Measurements from ENCODE around the gene VPS13C.

VPS13C gene

GRCh38 chr15:62090988-62091387 is 30.7 kb upstream of the VPS13C start:
- no peak overlapping the region for H3K4me3 ChIP-seq (ENCODE audit: low read depth, low read length)
- DNase-seq (ENCODE audit: low read depth), result no peak
- no peak for TF ChIP-seq CTCF (IDR thresholded peaks at IDR 0.05; ENCODE audit: low read depth, low read length, missing control alignments)

DNA sequence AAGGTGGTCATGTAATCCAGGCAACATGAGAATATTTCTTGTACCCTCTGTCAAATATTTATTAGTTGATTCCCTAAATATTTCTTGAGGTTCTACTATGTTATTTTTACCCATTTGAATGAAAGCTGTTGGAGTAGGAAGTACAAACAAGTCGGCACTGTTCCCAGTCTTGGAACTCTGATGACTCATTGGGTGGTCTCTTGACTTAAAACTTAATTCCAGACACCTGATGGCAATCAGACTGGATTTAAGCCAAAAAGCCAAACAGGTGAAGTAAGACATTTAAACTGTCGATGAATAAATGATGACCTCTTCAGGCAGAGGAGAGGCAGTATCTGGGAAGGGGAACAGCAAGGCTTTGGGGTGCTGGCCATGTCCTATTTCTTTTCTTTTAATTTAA is 29.4 kb upstream of the VPS13C start:
- no peak for DNase-seq (ENCODE audit: low read depth)

GRCh38 chr15:62088353-62088693 is 28.1 kb upstream of the VPS13C start:
- TF ChIP-seq CTCF (IDR thresholded peaks at IDR 0.05; ENCODE audit: low read depth, low read length, missing control alignments), result no peak

More for the DNA sequence above, 29.4 kb upstream of the VPS13C start:
- H3K4me3 ChIP-seq (ENCODE audit: low read depth, low read length), result no peak overlapping the region
- TF ChIP-seq CTCF (IDR thresholded peaks at IDR 0.05; ENCODE audit: low read depth, low read length, missing control alignments), result no peak

GRCh38 chr15:62087671-62088352 is 27.6 kb upstream of the VPS13C start:
- TF ChIP-seq CTCF (IDR thresholded peaks at IDR 0.05; ENCODE audit: low read depth, low read length, missing control alignments), result no peak
- no peak for DNase-seq (ENCODE audit: low read depth)
- no peak overlapping the region for H3K4me3 ChIP-seq (ENCODE audit: low read depth, low read length)

More at GRCh38 chr15:62088353-62088693, 28.1 kb upstream of the VPS13C start:
- H3K4me3 ChIP-seq (ENCODE audit: low read depth, low read length), result no peak overlapping the region
- no peak for DNase-seq (ENCODE audit: low read depth)

DNA sequence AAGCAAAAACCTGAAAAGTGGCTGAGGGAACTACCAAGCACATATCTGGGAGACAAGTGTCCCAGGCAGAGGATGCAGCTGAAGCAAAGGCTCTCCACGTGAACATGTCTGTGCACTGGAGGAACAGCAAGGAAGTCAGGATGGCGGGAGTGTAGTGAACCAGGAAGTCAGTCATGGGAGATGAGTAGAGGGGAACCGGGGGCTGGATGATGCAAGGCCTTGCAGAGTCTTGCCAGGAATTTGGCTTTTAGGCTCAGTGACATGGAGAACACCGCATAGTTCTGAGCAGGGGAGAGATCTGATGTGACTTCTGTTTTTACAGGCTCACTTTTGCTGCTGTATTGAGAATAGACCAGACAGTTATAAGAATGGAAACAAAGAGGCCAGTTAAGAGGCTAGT is 25.5 kb upstream of the VPS13C start:
- DNase-seq (ENCODE audit: low read depth), result no peak
- TF ChIP-seq CTCF (IDR thresholded peaks at IDR 0.05; ENCODE audit: low read depth, low read length, missing control alignments), result no peak
- H3K4me3 ChIP-seq (ENCODE audit: low read depth, low read length), result no peak overlapping the region

DNA sequence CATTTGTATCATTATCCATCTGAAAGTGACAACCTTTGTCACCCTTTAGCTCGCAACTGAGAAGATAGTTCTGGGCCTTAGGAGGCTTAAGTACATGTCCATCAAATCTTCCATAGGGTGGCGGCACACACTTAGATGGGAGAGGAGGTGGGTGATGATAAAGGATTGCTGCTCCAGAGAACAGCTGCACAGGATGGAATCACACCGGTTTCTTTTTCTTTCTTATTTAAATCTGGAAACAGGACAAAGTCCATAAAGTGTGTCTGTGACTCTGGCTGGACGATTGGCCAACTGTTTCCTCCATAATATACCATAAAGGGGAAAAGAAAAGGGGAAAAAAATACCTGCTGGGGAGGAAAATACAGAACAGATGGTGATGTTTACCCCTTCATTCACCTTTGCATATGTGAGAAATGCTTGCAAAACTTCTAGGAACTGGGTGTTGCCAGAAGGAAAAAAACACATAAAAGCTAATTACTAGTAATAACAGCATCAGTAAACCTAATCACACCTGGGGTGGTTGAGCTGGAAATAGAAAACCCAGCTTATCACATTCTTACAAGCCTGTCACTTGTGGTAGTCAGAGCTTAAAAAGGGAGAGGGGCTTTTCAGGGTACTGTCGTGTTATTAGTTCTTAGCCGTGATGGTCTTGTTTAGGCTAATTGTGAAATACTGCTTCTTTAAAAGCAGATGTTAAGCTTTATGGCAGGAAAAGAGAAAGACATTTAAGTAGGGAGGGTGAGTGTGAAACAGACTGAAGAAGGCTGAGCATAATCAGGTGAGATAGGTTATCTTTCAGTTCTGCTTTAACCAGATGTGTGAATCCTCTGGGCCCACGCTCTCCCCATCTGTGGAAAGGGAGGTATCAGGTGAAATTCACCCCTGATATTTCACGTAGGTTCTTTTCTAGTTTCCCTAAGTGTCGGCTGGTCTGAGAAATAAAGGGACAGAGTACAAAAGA is 23.2 kb upstream of the VPS13C start:
- H3K4me3 ChIP-seq (ENCODE audit: low read depth, low read length), result no peak overlapping the region
- DNase-seq (ENCODE audit: low read depth), result no peak
- TF ChIP-seq CTCF (IDR thresholded peaks at IDR 0.05; ENCODE audit: low read depth, low read length, missing control alignments), result no peak

Measured in GM12864 (cell line).